GM12874 (cell line): ENCODE data around the gene MYLK3.

Experiments used
- CTCF ChIP-seq: IDR thresholded peaks from 2 replicates; pipeline ENCODE4 v1.5.1; 2011; ENCODE audit warnings: low read depth, mild to moderate bottlenecking, control low read depth, low read length, moderate library complexity; ENCODE audit not compliant: insufficient read depth

The MYLK3 gene

GRCh38 chr16:46696957-46697356, 51.2 kb downstream of the MYLK3 start:
- TF ChIP-seq CTCF, result no peak

GRCh38 chr16:46695937-46696336, 52.2 kb downstream of the MYLK3 start:
- no peak for TF ChIP-seq CTCF

- TF ChIP-seq CTCF, result no peak
Observed at GRCh38 chr16:46693598-46693997, 54.5 kb downstream of the MYLK3 start.

GRCh38 chr16:46691726-46692125, 56.4 kb downstream of the MYLK3 start:
- no peak for TF ChIP-seq CTCF

GRCh38 chr16:46690281-46691178, 57.6 kb downstream of the MYLK3 start:
- no peak for TF ChIP-seq CTCF

- TF ChIP-seq CTCF, result peak; percentile 74
Observed at GRCh38 chr16:46689365-46690280, 58.5 kb downstream of the MYLK3 start, which contains the start of gene ORC6. ORC6 (plus strand) TSS chr16:46689659; CDS start chr16:46689706, 47 bp downstream.

GRCh38 chr16:46688654-46689364, 59.3 kb downstream of the MYLK3 start, which contains the start of gene VPS35:
VPS35 (minus strand) TSS chr16:46689178; CDS start chr16:46689133, 45 bp downstream.
- peak; percentile 46 for TF ChIP-seq CTCF
